ENCODE measurements around the gene TSPAN6.

Gene TSPAN6

DNA sequence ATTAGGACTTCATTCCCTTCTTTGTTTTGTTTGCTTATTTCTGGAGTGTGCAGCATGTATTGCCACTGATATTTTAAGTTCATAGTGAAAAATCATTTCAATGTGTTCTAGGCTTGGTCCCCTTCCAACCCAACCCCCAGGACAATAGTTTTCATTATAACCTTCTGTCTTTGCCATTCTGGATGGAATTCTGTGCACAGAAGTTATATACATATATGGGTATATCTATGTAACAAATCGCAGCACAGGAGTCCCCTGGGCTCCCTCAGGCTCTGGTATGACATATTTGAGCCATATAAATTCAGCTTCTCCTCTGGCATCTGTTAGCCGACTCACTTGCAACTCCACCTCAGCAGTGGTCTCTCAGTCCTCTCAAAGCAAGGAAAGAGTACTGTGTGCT lies 52.0 kb downstream of the TSPAN6 start, which contains the start of gene TNMD:
Gene TNMD, plus strand, starts transcription at position 326 of the 400 bp plus-strand sequence. CDS start 83 bp downstream, outside the sequence.
- no peak for DNase-seq (ENCODE audit: low spot score)

Measured in hematopoietic multipotent progenitor cell treated with erythropoietin and hydrocortisone succinate and interleukin-3 and kit ligand, for 17 days (in vitro differentiated cells).